ENCODE data around the gene UAP1.

UAP1 gene

GRCh38 chr1:162612606-162613400, 51.3 kb downstream of the UAP1 start:
- DNase-seq (ENCODE audit: low read depth in 1 of 2, low spot score in 1 of 2), result no peak

GRCh38 chr1:162616848-162617247, 55.3 kb downstream of the UAP1 start:
- no peak for DNase-seq (ENCODE audit: low read depth in 1 of 2, low spot score in 1 of 2)

DNA sequence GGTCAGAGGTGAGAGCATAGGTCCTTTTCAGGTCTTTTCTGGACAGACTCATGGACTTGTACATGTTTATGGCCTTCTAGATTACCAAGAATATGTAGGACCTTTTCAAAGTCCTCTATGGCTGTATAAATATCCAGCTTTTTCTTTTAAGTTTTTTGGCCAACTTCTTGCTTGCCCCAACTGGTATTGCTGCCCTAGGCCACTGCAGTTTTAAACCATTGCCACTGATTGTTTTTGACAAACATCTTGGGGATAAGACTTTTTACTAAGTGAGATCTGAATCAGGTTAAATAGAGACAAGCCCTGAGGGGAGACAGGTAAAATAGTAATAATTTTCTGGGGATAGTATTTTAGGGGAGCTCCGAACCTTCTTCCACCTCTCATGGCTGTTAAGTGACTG, 56.0 kb downstream of the UAP1 start:
- no peak for DNase-seq (ENCODE audit: low read depth in 1 of 2, low spot score in 1 of 2)

- no peak for DNase-seq (ENCODE audit: low read depth in 1 of 2, low spot score in 1 of 2)
These were observed 57.6 kb downstream of the UAP1 start for GRCh38 chr1:162619076-162619475.

GRCh38 chr1:162621256-162621655, 59.7 kb downstream of the UAP1 start:
- DNase-seq (ENCODE audit: low read depth in 1 of 2, low spot score in 1 of 2), result no peak

- DNase-seq (ENCODE audit: low read depth in 1 of 2, low spot score in 1 of 2), result no peak
These were observed 64.2 kb downstream of the UAP1 start for GRCh38 chr1:162625679-162626078.

DNA sequence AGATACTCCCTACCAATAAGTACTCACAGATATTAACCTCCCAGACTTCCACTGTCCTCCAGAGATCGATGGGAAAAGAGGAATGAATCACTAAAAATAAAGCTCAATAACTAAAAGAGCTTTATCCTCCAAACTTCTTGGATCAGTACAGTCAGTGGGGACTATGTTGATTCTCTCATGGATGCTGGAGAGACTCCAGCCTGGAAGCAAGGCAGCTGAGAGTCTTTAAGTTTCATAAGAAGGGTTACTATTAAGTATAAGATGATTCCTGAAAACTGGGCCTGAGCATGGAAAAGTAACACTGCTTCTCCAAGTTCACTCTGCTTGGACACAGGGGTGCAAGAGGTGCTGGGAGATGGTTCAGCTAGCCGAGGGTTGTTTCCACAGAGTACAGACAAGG, 64.6 kb downstream of the UAP1 start:
- DNase-seq (ENCODE audit: low read depth in 1 of 2, low spot score in 1 of 2), result no peak

DNA sequence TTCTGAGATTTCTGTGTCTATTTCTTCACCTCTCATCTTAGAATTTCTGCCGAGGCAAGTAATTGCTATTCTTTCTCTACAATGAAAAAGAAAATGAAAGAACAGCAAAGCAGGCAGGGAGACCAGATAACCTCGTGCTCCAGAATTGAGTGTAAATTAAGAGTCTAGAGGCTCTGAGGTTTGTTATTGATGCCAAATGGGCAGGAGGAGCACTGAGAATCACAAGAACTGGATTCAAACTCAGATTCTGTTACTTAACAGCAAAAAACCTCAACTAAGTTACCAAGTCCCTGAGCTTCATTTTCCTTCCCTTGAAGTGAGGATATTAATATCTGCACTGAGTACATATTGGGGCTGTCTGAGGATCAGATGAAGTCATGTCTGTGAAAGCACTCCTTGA, 65.2 kb downstream of the UAP1 start:
- DNase-seq (ENCODE audit: low read depth in 1 of 2, low spot score in 1 of 2), result no peak

DNA sequence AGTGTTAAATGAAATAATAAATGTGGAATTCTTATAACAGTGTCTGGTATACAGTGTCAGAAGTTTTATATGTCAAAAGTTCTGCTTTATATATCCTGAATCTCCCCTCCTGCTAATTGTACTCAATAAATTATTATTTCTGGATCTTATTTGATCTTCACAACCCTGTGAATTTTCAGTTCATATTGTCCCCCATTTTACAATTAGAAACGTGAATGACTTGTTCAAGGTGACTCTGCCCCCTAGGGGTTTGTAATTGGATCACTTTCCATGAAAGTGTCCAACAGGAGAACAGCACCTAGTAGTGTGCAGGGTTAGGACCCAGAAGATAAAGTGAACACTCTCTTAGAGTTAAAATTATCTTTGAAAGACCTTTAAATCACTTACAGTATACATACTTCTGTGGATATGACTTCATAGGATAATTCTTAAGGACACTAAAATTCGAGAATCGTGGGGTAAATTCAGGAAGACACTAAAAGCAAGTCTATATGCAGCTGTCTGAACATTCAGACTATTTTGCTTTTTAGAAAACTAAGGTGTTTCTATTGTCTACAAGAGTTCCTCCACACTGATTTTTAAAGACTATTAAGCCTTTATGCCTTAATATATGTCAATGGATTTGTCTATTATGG, 66.3 kb downstream of the UAP1 start:
- no peak for DNase-seq (ENCODE audit: low read depth in 1 of 2, low spot score in 1 of 2)

- DNase-seq (ENCODE audit: low read depth in 1 of 2, low spot score in 1 of 2), result no peak
These were observed 67.6 kb downstream of the UAP1 start for GRCh38 chr1:162629077-162629627.

- no peak for DNase-seq (ENCODE audit: low read depth in 1 of 2, low spot score in 1 of 2)
These were observed 68.1 kb downstream of the UAP1 start for GRCh38 chr1:162629651-162630050.

DNA sequence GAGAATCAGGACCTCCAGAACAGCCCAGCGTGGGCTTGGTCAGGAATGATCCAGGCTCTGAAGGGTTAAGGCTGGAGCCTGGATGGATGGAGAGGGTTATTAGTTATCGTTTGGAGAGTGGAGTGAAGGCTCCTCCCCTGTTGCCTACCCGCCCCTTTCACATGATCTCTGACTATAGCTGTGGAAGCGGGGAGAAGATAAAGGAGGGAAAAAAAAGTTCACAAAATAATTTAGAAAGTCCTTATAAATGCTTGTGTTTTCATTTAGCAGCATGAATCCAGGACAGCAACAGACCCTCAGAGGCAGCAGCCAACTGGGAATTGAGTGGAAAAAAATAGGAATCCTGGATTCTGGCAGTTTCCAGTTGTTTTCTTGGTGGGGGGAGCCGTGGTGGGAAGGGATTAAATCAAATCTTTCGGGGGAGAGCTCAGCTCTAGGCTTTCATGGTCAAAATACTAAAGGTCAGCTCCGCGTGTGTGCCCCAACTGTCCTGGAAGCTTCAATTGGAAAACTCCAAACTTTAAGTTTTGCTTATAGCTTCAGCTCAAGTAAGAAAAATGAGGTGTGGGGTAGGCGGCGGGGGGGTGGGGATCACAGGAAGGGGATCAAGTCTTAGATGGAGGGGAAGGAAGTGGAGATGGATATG, 70.1 kb downstream of the UAP1 start:
- DNase-seq (ENCODE audit: low read depth in 1 of 2, low spot score in 1 of 2), result no peak

- no peak for DNase-seq (ENCODE audit: low read depth in 1 of 2, low spot score in 1 of 2)
These were observed 70.7 kb downstream of the UAP1 start, which contains the start of gene DDR2 for GRCh38 chr1:162632217-162632666. Gene DDR2 (plus strand): TSS chr1:162632464. CDS start chr1:162719064, 86,600 bp downstream.

DNA sequence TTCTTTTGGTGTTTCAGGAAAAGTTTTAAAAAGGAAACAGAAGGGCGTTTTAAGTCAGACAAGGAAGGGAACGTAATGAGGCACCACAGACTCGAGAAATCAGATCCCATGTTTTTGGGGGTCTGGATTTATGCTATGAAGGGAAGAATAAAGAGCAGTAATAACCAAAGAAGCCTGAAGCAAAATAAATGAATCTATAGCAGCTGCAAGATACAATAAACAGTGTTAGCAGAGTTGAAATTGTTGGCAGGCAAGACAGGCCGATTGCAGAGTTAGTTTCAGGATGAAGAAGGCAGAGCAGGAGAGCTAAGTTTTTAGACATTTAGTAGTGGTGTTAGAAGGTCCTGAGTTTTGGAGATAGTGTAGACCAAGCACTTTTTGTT, 71.2 kb downstream of the UAP1 start:
- no peak for DNase-seq (ENCODE audit: low read depth in 1 of 2, low spot score in 1 of 2)

GRCh38 chr1:162633081-162633762, 71.7 kb downstream of the UAP1 start:
- DNase-seq (ENCODE audit: low read depth in 1 of 2, low spot score in 1 of 2), result no peak

DNA sequence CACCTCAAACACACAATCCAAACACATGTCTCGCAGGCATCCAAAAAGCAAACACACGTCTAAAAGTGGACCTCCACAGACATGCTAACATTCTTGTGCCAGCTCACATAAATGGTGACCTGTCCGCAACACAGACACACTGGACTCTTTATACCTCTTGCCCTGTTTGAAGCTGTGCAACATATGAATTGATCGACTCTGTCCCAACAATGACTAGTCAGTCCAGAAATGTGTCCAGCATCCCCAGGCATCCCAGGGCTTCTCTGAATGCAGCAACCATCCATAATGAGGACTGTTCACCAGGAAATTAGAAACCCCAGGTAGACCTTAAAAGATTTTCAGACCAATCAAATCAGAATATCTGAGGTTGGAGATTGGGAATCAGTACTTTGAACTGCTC, 73.9 kb downstream of the UAP1 start:
- no peak for DNase-seq (ENCODE audit: low read depth in 1 of 2, low spot score in 1 of 2)

GRCh38 chr1:162639718-162640117, 78.2 kb downstream of the UAP1 start:
- DNase-seq (ENCODE audit: low read depth in 1 of 2, low spot score in 1 of 2), result no peak

DNA sequence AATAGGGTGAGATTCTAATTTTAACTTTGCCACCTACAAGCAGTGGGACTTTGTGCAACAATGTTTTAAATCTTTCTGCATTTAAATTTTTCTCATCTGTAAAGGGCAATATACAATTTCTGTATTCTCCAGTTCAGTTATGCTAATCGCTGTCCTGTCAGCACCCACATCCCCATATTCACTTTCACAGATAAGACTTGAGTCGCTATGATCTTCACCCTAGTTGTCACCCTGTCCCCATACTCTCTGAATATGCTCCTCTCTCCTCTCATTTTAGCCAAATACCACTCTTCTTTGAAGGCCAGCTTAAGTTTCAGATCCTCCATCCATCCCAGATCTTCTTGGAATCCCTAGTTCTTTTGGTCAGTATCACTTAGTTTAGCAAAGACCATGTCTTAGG, 79.6 kb downstream of the UAP1 start:
- no peak for DNase-seq (ENCODE audit: low read depth in 1 of 2, low spot score in 1 of 2)

GRCh38 chr1:162644986-162645314, 83.4 kb downstream of the UAP1 start:
- DNase-seq (ENCODE audit: low read depth in 1 of 2, low spot score in 1 of 2), result no peak

DNA sequence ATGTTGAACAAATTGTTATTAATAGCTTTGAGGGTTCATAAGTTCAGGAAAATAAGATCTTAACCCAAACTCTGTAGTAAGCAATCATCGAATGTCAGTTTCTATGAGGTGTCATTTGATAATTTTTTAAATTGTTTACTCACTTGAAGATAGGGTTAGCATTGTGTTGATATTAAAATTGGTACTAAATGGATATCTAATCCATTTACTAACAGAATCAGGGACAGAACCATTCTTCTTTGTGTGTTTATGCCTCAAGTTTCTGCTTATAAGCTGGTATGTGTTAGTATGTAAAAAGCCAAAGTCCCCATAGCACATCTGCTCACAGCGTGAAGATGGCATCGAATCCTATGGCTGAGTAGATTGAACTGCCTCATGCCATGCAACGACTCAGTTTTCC, 84.1 kb downstream of the UAP1 start:
- no peak for DNase-seq (ENCODE audit: low read depth in 1 of 2, low spot score in 1 of 2)

DNA sequence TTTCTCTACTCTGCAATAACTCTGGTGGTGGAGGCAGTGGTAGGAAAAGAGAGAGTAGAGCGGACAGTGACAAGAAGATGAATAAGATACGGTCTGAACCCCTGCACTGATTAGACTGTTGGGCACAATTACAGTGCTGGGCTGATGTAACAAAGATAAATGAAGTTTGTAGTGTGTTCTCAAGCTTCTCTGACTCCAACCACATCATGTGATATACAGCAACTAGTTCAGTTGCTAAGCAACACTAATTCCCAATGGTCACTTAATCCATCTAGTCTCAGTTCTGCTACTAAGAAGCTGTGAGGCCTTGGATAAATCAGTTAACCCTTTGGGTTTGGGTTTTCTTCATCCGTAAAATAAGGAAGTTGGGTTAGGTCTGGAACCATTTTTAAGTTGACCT, 88.1 kb downstream of the UAP1 start:
- DNase-seq (ENCODE audit: low read depth in 1 of 2, low spot score in 1 of 2), result no peak

Measured in activated CD4-positive, alpha-beta T cell treated with anti-CD3 and anti-CD28 coated beads, Interleukin-2, amount 50 U/mL, for 24 hours (primary cell).